ENCODE results near the gene DDX42. TPM values are rescaled to one million over a fixed set of nuclear protein-coding genes. Genes with fewer than 3 reads are reported as not detected.

Gene DDX42
- total RNA-seq, 1 experiment from 2014 or later: 174 TPM

- peak within 1 kb of the TSS; percentile 91 for H3K27ac ChIP-seq (ENCODE audit: low read depth, low read length)
- H4K20me1 ChIP-seq (ENCODE audit: insufficient read depth): peaks cover 9% of the 10 kb centered on the region; the same call in 1 of the 2 replicates
- TF ChIP-seq YY1 (IDR thresholded peaks at IDR 0.05; ENCODE audit: extremely low read depth, insufficient replicate concordance, low read depth, low read length) (peak; percentile 96), ZNF274 (IDR thresholded peaks at IDR 0.05; ENCODE audit: low read depth, low read length) (no peak), FOSL1 (IDR thresholded peaks at IDR 0.05; ENCODE audit: low read depth) (no peak), EZH2 (IDR thresholded peaks at IDR 0.05) (no peak), ZBTB33 (IDR thresholded peaks at IDR 0.05; ENCODE audit: extremely low read depth, insufficient replicate concordance, low read length) (peak; percentile 87), CEBPB (IDR thresholded peaks at IDR 0.05; ENCODE audit: low read depth) (peak; percentile 88; the same call in 1 of the 2 replicates), SRF (IDR thresholded peaks at IDR 0.05; ENCODE audit: low read depth) (peak; percentile 64; the same call in 1 of the 2 replicates), EGR1 (IDR thresholded peaks at IDR 0.05; ENCODE audit: low read depth) (peak; percentile 79), RAD21 (IDR thresholded peaks at IDR 0.05; ENCODE audit: low read depth) (no peak), SIN3A (IDR thresholded peaks at IDR 0.05; ENCODE audit: low read depth) (peak; percentile 91), SP1 (IDR thresholded peaks at IDR 0.05; ENCODE audit: low read depth) (peak; percentile 94), TCF7L2 (IDR thresholded peaks at IDR 0.05; ENCODE audit: borderline replicate concordance, extremely low read depth, insufficient read depth, insufficient read length) (peak; percentile 73), ZFX (IDR thresholded peaks at IDR 0.05) (peak; percentile 95), POLR2A (IDR thresholded peaks at IDR 0.05; ENCODE audit: borderline replicate concordance, extremely low read depth, insufficient read depth, insufficient read length) (peak; percentile 69), ELF1 (IDR thresholded peaks at IDR 0.05; ENCODE audit: borderline replicate concordance, low read depth) (peak; percentile 85; the same call in 1 of the 2 replicates), POLR2AphosphoS5 (IDR thresholded peaks at IDR 0.05; ENCODE audit: low read depth, low read length) (peak; percentile 77), EZH2phosphoT487 (IDR thresholded peaks at IDR 0.05; ENCODE audit: borderline replicate concordance) (no peak), MAX (IDR thresholded peaks at IDR 0.05) (peak; percentile 100), JUND (IDR thresholded peaks at IDR 0.05) (no peak), CBX3 (IDR thresholded peaks at IDR 0.05; ENCODE audit: low read depth) (peak; percentile 95)
Observed at GRCh38 chr17:63773272-63774140, 464 bp upstream of the DDX42 start, which contains the start of gene CCDC47. CCDC47 (minus strand) TSS chr17:63773597; CDS start chr17:63766175, 7,422 bp downstream.

More at GRCh38 chr17:63773272-63774140, 464 bp upstream of the DDX42 start, which contains the start of gene CCDC47:
- BruUV-seq (replicated peaks): no TSS peak
- ChIA-PET RAD21 (ENCODE audit: low non-redundant PET in 1 of 2, low total read pairs in 2 of 2, uncharacterized antibody in 2 of 2, unreplicated experiment in 2 of 2) (no interaction called here), CTCF (interaction anchor here (0.7 to 1.3 kb wide), 4 partner anchors 9 to 295 kb away, joined by 3 to 4 read pairs (median 3); no protein-coding TSS in a partner anchor), POLR2A (interaction anchor here (0.7 to 2.7 kb wide), 19 partner anchors 9 to 313 kb away, joined by 3 to 42 read pairs (median 5); partner anchors contain the start of genes FTSJ3 and PSMC5)
- H3K9me2 ChIP-seq (ENCODE audit: insufficient read depth): no peaks in the 10 kb centered on the region
- no peaks in the 10 kb centered on the region for H3K9me3 ChIP-seq (ENCODE audit: control insufficient read depth in 1 of 2, insufficient read depth in 1 of 2, low read depth in 1 of 2, low read length in 2 of 2)
- no peak within 1 kb of the TSS for H2AFZ ChIP-seq (ENCODE audit: low read depth, low read length, poor library complexity, severe bottlenecking)
- intact Hi-C loops (cut with micrococcal nuclease): loop anchor here (1.0 to 2.0 kb wide), 3 partner anchors 32 to 69 kb away; partner anchors contain the start of genes FTSJ3, PSMC5, SMARCD2 and STRADA
- H3K9ac ChIP-seq (ENCODE audit: low read length): peak within 1 kb of the TSS; percentile 94
- ATAC-seq: peak; percentile 88
- H3K79me2 ChIP-seq (ENCODE audit: insufficient read depth, low read length): peaks cover 94% of the 10 kb centered on the region
- peaks cover 7 to 20% of the 10 kb centered on the region in 2 experiments; a peak in 2 of 4 replicates for H3K36me3 ChIP-seq (ENCODE audit: control insufficient read depth in 1 of 2, insufficient read depth in 2 of 2, low read length in 2 of 2)
- peaks cover 15 to 34% of the 10 kb centered on the region in 2 experiments for H3K4me1 ChIP-seq (ENCODE audit: control insufficient read depth in 1 of 2, insufficient read depth in 2 of 2, low read length in 2 of 2)
- H3K4me3 ChIP-seq (replicated peaks in 1 of 2; ENCODE audit: low read depth in 1 of 2, low read length in 2 of 2): peak within 1 kb of the TSS; percentile 81 to 83
- peak; percentile 100 for DNase-seq (ENCODE audit: low read depth, low spot score)
- H3K4me2 ChIP-seq (ENCODE audit: low read length): peak within 1 kb of the TSS; percentile 84
- no peaks in the 10 kb centered on the region for H3K27me3 ChIP-seq (ENCODE audit: insufficient read depth, low read length)
